ENCODE results near the gene KCNN1.
"Not testable (repeated sequence)": the region's sequence is repeated elsewhere in the genome, so short reads cannot be mapped to it uniquely, and the experiment has no call there.

Gene KCNN1

DNA sequence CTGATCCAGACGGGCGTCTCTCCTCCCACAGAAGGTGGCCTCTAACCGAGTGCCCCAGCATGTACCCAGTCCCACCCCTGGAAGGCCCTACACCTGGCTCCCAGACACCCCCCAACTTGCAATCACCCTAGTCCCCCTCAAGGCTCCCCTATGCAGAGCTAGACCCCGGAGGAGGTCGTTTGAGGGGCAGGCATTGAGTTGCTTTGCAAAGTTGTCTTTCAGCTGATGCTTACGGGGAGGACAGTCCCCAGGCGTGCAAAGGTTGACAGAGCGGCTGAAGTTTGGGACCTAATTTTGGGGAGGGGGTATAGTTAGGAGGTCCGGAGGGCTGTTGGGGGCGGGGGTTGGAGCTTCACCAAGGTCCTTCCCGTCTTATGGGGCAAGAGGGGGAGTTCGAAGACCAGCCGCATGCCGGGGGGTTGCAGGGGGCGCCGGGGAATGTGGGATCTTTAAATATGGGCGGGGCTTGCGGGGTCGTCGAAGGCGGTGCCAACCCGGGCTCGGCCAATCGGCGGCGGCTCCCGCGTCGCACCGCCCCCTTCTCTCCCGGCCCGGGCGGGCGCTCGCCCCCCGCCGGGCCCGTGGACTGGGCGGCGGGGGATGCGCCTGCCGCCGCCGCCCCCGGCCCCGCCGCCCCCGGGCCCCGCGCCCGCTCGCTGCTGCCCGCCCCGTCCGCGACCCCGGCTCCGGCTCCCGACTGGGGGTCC is at the start of gene KCNN1:
Gene KCNN1 (plus strand): TSS at position 558 of the 707 bp plus-strand sequence. CDS start 6,782 bp downstream, outside the sequence.
- no peak for DNase-seq

DNA sequence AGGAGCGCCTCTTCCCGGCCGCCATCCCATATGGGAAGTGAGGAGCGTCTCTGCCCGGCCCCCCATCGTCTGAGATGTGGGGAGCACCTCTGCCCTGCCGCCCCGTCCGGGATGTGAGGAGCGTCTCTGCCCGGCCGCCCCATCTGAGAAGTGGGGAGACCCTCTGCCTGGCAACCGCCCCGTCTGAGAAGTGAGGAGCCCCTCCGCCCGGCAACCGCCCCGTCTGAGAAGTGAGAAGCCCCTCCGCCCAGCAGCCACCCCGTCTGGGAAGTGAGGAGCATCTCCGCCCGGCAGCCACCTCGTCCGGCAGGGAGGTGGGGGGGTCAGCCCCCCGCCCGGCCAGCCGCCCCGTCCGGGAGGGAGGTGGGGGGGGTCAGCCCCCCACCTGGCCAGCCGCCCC is 48.8 kb upstream of the KCNN1 start:
- not testable (repeated sequence) for DNase-seq

DNA sequence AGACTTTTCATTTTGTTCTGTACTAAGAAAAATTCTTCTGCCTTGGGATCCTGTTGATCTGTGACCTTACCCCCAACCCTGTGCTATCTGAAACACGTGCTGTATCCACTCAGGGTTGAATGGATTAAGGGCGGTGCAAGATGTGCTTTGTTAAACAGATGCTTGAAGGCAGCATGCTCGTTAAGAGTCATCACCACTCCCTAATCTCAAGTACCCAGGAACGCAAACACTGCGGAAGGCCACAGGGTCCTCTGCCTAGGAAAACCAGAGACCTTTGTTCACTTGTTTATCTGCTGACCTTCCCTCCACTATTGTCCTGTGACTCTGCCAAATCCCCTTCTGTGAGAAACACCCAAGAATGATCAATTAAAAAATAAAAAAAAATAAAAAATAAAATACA is 47.8 kb upstream of the KCNN1 start:
- DNase-seq, result not testable (repeated sequence)

GRCh38 chr19:17920527-17920926 is 46.4 kb upstream of the KCNN1 start:
- no peak for DNase-seq

- no peak for DNase-seq
These were observed 44.8 kb upstream of the KCNN1 start for GRCh38 chr19:17922138-17922537.

DNA sequence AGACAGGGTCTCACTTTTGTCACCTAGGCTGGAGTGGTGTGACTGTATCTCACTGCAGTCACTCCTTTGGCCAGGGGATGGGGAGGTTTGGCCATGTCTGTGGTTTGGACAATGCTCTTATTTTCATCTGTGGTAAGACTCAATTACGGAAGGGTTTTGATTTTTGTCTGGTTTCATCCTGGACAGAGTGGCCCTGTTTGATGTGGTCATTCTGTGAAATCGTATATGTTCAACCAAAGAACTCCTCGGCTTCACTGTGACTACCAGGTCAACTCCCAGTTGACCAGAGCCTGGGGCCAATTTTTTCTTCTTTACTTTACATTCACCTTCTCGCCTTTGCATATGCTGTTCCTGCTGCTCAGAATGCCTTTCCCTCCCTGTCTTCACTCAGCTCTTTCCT is 40.9 kb upstream of the KCNN1 start:
- DNase-seq, result no peak

- DNase-seq, result no peak
These were observed 37.9 kb upstream of the KCNN1 start for GRCh38 chr19:17929056-17929455.

DNA sequence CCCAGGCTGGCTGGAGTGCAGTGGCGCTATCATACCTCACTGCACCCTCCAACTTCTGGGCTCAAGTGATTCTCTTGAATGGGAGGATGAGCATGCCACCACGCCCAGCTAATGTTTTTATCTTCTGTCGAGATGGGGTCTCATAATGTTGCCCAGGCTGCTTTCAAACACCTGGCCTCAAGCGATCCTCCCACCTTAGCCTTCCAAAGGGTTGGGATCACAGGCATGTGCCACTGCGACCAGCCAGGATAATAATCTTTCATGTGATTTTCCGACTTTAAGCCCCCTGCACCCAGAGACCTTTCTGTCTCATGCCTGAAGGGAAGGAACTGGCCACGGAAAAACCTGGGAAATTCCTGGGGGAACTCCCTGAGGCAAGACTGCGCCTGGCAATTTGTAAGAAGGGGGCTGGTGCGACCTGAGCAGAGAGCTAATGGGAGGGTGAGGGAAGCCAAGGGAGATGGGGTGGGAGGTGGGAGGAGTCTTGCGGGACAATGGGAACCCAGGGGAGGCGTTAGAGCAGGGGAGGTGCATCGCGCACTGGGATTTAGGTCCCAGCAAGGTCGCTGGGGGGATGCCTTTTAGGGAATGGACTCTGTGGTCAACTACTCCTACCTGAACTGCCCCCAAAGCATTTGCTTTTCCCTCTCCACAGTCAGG is 35.2 kb upstream of the KCNN1 start:
- DNase-seq, result no peak

DNA sequence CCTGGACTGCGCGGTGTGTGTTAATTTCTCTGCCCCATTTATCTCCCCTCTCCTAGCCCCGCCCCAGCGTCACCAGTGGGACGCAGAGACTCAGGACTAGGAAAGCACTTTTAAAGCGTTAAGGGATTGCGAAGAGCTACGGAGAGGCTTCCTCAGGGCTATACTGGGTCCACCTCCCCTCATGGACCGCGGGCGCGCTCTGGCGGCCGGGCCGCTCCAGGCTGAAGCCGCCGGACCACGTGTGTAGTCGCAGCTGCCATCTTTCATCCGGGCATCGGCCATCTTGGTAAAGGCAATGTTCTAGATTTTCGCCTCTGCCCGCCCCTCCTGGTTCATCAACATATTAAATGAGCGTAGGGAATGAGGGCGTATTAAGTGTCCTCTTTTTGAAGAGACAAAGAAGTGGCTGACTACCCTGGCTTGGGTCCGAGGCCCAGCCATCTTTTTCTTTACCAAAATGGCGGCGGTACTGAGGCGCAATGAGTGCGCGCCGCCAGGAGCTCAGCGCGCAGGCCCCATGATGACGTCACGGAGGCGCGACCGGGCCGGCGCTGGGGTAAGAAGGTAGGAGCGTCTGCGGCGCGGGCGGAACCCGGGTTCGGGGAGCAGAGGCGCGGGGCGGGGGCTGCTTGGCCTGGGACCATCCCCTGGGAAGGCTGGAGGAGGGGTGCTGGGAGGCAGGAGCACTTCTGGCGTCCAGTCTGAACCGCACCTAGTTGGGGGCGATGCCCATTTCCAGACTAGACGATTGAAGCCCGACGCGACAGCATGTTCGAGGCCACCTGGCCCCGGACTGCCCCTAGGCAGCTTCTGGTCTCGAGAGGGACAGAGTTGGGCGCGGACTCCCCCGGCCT is 34.2 kb upstream of the KCNN1 start, which contains the start of gene CCDC124:
Gene CCDC124 (plus strand): TSS at position 531 of the 854 bp plus-strand sequence. CDS start 3,406 bp downstream, outside the sequence.
- peak; percentile 71 to 87 for DNase-seq

GRCh38 chr19:17933414-17934129 is 33.3 kb upstream of the KCNN1 start:
- DNase-seq, result peak; percentile 41 to 50

- no peak for DNase-seq
These were observed 30.5 kb upstream of the KCNN1 start for GRCh38 chr19:17936379-17936778.

GRCh38 chr19:17937371-17937900 is 29.5 kb upstream of the KCNN1 start:
- DNase-seq, result no peak

- DNase-seq, result peak; percentile 45 to 74
These were observed 28.6 kb upstream of the KCNN1 start for GRCh38 chr19:17938092-17938845.

GRCh38 chr19:17942181-17942580 is 24.7 kb upstream of the KCNN1 start:
- DNase-seq, result no peak

GRCh38 chr19:17942582-17943273 is 24.2 kb upstream of the KCNN1 start:
- DNase-seq, result no peak

GRCh38 chr19:17943274-17944221 is 23.4 kb upstream of the KCNN1 start:
- DNase-seq, result no peak

DNA sequence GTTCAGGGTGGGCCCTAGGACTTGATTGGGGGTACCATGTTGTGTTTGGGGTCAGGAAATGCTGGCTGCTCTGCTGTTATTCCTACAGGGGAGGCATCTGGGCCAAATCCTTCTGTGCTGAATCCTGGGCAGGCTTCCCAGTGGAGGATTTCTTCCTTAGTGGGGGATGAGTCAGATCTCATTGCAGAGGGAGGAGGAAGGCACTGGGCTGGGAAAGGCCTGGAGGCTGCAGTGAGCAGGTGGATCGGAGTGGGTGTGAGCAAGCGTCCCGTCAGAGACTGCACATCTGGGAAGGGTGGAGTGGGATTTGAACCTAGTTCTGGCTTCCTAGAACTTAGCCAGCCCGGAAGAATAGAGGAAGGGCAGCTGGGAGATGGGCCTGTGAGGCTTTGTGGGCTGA is 22.6 kb upstream of the KCNN1 start:
- peak in 1 of 2 experiments; percentile 16 for DNase-seq

DNA sequence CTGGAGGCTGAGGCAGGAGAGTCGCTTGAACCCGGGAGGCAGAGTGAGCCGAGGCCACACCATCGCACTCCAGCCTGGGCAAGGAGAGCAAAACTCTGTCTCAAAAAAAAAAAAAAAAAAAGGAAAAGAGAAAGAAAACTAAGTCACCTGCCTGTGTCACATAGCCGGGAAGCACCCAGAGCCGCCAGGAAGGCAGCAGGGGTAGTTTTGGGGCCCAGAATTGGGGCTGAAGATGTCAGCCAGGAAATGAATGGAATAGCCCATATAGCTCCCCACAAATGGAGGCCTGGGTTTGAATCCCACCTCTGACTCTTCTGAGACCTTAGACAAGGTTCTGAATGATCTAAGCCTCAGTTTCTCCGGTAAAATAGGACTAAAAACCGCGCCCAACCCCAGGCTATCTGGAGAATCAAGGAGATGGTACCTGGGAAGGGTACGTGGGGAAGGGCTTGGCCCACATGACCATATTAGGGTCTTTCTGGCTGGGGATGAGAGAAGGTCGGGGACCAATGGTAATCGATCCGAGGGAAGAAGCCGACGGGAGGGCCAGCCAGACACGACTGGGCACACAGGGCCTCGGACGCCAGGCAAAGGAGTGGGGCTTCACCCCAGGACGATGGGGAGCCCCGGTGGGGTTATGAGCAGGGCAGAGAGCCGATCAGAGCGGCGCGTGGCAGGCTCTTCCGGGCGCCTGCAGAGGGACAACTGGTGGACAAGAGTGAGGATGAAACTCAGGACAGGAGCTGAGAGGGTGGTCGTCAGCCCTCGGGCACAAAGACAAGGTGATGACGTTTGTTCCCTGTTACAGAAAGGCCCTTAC is 19.7 kb upstream of the KCNN1 start:
- DNase-seq, result no peak
